ENCODE data around the gene ALCAM. TPM values are rescaled to one million over a fixed set of nuclear protein-coding genes. Genes with fewer than 3 reads are reported as not detected.
"Not testable (repeated sequence)": the region's sequence is repeated elsewhere in the genome, so short reads cannot be mapped to it uniquely, and the experiment has no call there.

The ALCAM gene
- total RNA-seq, 1 donor from 2014 or later, result 3.5 TPM

GRCh38 chr3:105598042-105598796 is 231.5 kb downstream of the ALCAM start:
- intact Hi-C loops (cut with DNase I), result no loop called here
- no peak for ATAC-seq

GRCh38 chr3:105599350-105599749 is 232.6 kb downstream of the ALCAM start:
- no peak for DNase-seq (ENCODE audit: missing footprints)
- no peak for ATAC-seq
- intact Hi-C loops (cut with DNase I), result no loop called here

More at GRCh38 chr3:105598042-105598796, 231.5 kb downstream of the ALCAM start:
- no peak for DNase-seq (ENCODE audit: missing footprints)

- ATAC-seq; DNase-seq (ENCODE audit: missing footprints); intact Hi-C loops (cut with DNase I): not testable (repeated sequence)
Observed at GRCh38 chr3:105601756-105602155, 235.0 kb downstream of the ALCAM start.

- intact Hi-C loops (cut with DNase I); ATAC-seq; DNase-seq (ENCODE audit: missing footprints): not testable (repeated sequence)
Observed at GRCh38 chr3:105602286-105602685, 235.6 kb downstream of the ALCAM start.

GRCh38 chr3:105603516-105603915 is 236.8 kb downstream of the ALCAM start:
- DNase-seq (ENCODE audit: missing footprints); intact Hi-C loops (cut with DNase I); ATAC-seq: not testable (repeated sequence)

GRCh38 chr3:105606016-105606415 is 239.3 kb downstream of the ALCAM start:
- no peak for ATAC-seq
- intact Hi-C loops (cut with DNase I), result no loop called here
- no peak for DNase-seq (ENCODE audit: missing footprints)

GRCh38 chr3:105608623-105609022 is 241.9 kb downstream of the ALCAM start:
- DNase-seq (ENCODE audit: missing footprints) (no peak), ATAC-seq (peak; percentile 81)
- intact Hi-C loops (cut with DNase I), result no loop called here

GRCh38 chr3:105610473-105610872 is 243.8 kb downstream of the ALCAM start:
- ATAC-seq, result no peak
- intact Hi-C loops (cut with DNase I), result no loop called here

GRCh38 chr3:105611304-105612192 is 244.8 kb downstream of the ALCAM start:
- ATAC-seq (no peak), DNase-seq (ENCODE audit: missing footprints) (no peak)
- intact Hi-C loops (cut with DNase I), result no loop called here

More at GRCh38 chr3:105610473-105610872, 243.8 kb downstream of the ALCAM start:
- DNase-seq (ENCODE audit: missing footprints), result no peak

- intact Hi-C loops (cut with DNase I), result no loop called here
- peak; percentile 56 for ATAC-seq
- DNase-seq (ENCODE audit: missing footprints), result no peak
Observed at GRCh38 chr3:105613120-105613519, 246.4 kb downstream of the ALCAM start.

- ATAC-seq (peak; percentile 43), DNase-seq (ENCODE audit: missing footprints) (no peak)
- intact Hi-C loops (cut with DNase I), result no loop called here
Observed at GRCh38 chr3:105614288-105615030, 247.8 kb downstream of the ALCAM start.

- no peak for ATAC-seq
- intact Hi-C loops (cut with DNase I), result no loop called here
Observed at GRCh38 chr3:105615814-105616213, 249.1 kb downstream of the ALCAM start.

GRCh38 chr3:105616374-105617121 is 249.8 kb downstream of the ALCAM start:
- no peak for ATAC-seq
- DNase-seq (ENCODE audit: missing footprints), result no peak
- intact Hi-C loops (cut with DNase I), result no loop called here

More at GRCh38 chr3:105615814-105616213, 249.1 kb downstream of the ALCAM start:
- DNase-seq (ENCODE audit: missing footprints), result no peak

GRCh38 chr3:105618556-105618955 is 251.8 kb downstream of the ALCAM start:
- ATAC-seq, result no peak
- intact Hi-C loops (cut with DNase I), result no loop called here
- DNase-seq (ENCODE audit: missing footprints), result no peak

GRCh38 chr3:105619651-105620050 is 252.9 kb downstream of the ALCAM start:
- intact Hi-C loops (cut with DNase I), result no loop called here
- ATAC-seq (no peak), DNase-seq (ENCODE audit: missing footprints) (no peak)

- intact Hi-C loops (cut with DNase I), result no loop called here
- ATAC-seq (no peak), DNase-seq (ENCODE audit: missing footprints) (no peak)
Observed at GRCh38 chr3:105620236-105620635, 253.5 kb downstream of the ALCAM start.

- ATAC-seq (no peak), DNase-seq (ENCODE audit: missing footprints) (no peak)
- intact Hi-C loops (cut with DNase I), result no loop called here
Observed at GRCh38 chr3:105622169-105622568, 255.5 kb downstream of the ALCAM start.

Data from Right ventricle myocardium inferior (tissue), 1 donor.